Mesenchymal stem cell (in vitro differentiated cells and primary cell): ENCODE measurements around the gene CA14.
A peak's percentile ranks its signal among the peaks of the same experiment; 100 is the strongest.

ENCODE experiments used
- DNase-seq: peaks from one replicate; pipeline ENCODE4 v3.0.0-alpha.2; 2013
- H2AFZ ChIP-seq: one replicate; pipeline ENCODE4 v1.6.1; 2013; ENCODE audit warnings: low read depth, mild to moderate bottlenecking, control low read depth, inconsistent platforms, low read length, moderate library complexity
- H2AK5ac ChIP-seq: 2 replicates; pipeline ENCODE4 v1.6.1; 2013; ENCODE audit warnings: low read length, moderate library complexity, mild to moderate bottlenecking, inconsistent platforms; ENCODE audit not compliant: severe bottlenecking
- H2BK120ac ChIP-seq: one replicate; pipeline ENCODE4 v1.6.1; 2013; ENCODE audit warnings: low read depth, mild to moderate bottlenecking, inconsistent platforms, low read length, moderate library complexity
- H2BK12ac ChIP-seq, 2 experiments: one replicate each; pipeline ENCODE4 v1.6.1; 2013; ENCODE audit warnings: inconsistent platforms in 2 of 2, low read length in 2 of 2, mild to moderate bottlenecking in 2 of 2, moderate library complexity in 2 of 2, control low read depth in 1 of 2
- H2BK15ac ChIP-seq: one replicate; pipeline ENCODE4 v1.6.1; 2013; ENCODE audit warnings: mild to moderate bottlenecking, low read depth, inconsistent platforms; ENCODE audit not compliant: poor library complexity, severe bottlenecking
- H2BK5ac ChIP-seq: 2 replicates; pipeline ENCODE4 v1.6.1; 2013; ENCODE audit warnings: low read depth, mild to moderate bottlenecking, low read length, control low read depth, inconsistent platforms; ENCODE audit not compliant: poor library complexity, severe bottlenecking
- H3K14ac ChIP-seq, 2 experiments: one replicate each; pipeline ENCODE4 v1.6.1; 2013; ENCODE audit warnings: inconsistent platforms in 2 of 2, low read length in 2 of 2, control low read depth in 1 of 2, mild to moderate bottlenecking in 1 of 2, moderate library complexity in 1 of 2
- H3K18ac ChIP-seq, 2 experiments: one replicate each; pipeline ENCODE4 v1.6.1; 2013; ENCODE audit warnings: inconsistent platforms in 2 of 2, low read length in 2 of 2, control low read depth in 1 of 2, low read depth in 1 of 2, mild to moderate bottlenecking in 1 of 2
- H3K23ac ChIP-seq, 2 experiments: one replicate each; pipeline ENCODE4 v1.6.1; 2013; ENCODE audit warnings: inconsistent platforms in 2 of 2, low read length in 2 of 2, mild to moderate bottlenecking in 2 of 2, moderate library complexity in 2 of 2, control low read depth in 1 of 2
- H3K27ac ChIP-seq: 2 replicates; pipeline ENCODE4 v1.5.1; 2013; ENCODE audit warnings: mild to moderate bottlenecking, moderate library complexity, low read length, control low read depth, inconsistent platforms; ENCODE audit not compliant: poor library complexity, severe bottlenecking
- H3K27me3 ChIP-seq, 2 experiments: 2 replicates each; pipeline versions ENCODE4 v1.6.1 to v1.7.0; 2013; ENCODE audit warnings: low read length in 2 of 2, mild to moderate bottlenecking in 2 of 2, moderate library complexity in 2 of 2, control low read depth in 1 of 2, inconsistent platforms in 1 of 2; ENCODE audit not compliant: control insufficient read depth in 1 of 2, insufficient read depth in 1 of 2
- H3K36me3 ChIP-seq, 2 experiments: 2 replicates each; pipeline versions ENCODE4 v1.6.1 to v1.7.0; 2013; ENCODE audit warnings: low read length in 2 of 2, control low read depth in 1 of 2, inconsistent platforms in 1 of 2, low read depth in 1 of 2, mild to moderate bottlenecking in 1 of 2; ENCODE audit not compliant: insufficient read depth in 2 of 2, control insufficient read depth in 1 of 2
- H3K4ac ChIP-seq, 2 experiments: one replicate each; pipeline ENCODE4 v1.6.1; 2013; ENCODE audit warnings: inconsistent platforms in 2 of 2, low read length in 2 of 2, mild to moderate bottlenecking in 2 of 2, moderate library complexity in 2 of 2, control low read depth in 1 of 2, low read depth in 1 of 2
- H3K4me1 ChIP-seq: 2 replicates; pipeline ENCODE4 v1.6.1; 2013; ENCODE audit warnings: low read depth, low read length, control low read depth; ENCODE audit not compliant: control insufficient read depth, insufficient read depth
- H3K4me2 ChIP-seq: 2 replicates; pipeline ENCODE4 v1.6.1; 2013; ENCODE audit warnings: low read length, mild to moderate bottlenecking, inconsistent platforms; ENCODE audit not compliant: poor library complexity, severe bottlenecking
- H3K4me3 ChIP-seq, 2 experiments: 2 replicates each; pipeline versions ENCODE4 v1.5.1 to v1.7.0; 2013; ENCODE audit warnings: low read length in 2 of 2, mild to moderate bottlenecking in 2 of 2, control low read depth in 1 of 2, low read depth in 1 of 2; ENCODE audit not compliant: insufficient read depth in 1 of 2
- H3K79me1 ChIP-seq: replicated peaks from 2 replicates; pipeline ENCODE4 v1.6.1; 2013; ENCODE audit warnings: mild to moderate bottlenecking, control low read depth, low read length, inconsistent platforms; ENCODE audit not compliant: poor library complexity, severe bottlenecking
- H3K9ac ChIP-seq: 2 replicates; pipeline ENCODE4 v1.7.0; 2013; ENCODE audit warnings: mild to moderate bottlenecking, low read length, moderate library complexity
- H3K9me3 ChIP-seq: 2 replicates; pipeline ENCODE4 v1.7.0; 2013; ENCODE audit warnings: mild to moderate bottlenecking, low read length; ENCODE audit not compliant: control insufficient read depth
- H4K8ac ChIP-seq: one replicate; pipeline ENCODE4 v1.6.1; 2013; ENCODE audit warnings: inconsistent platforms, mild to moderate bottlenecking, low read length, moderate library complexity
- H4K91ac ChIP-seq: one replicate; pipeline ENCODE4 v1.6.1; 2013; ENCODE audit warnings: mild to moderate bottlenecking, low read length, inconsistent platforms
- WGBS: methylation state at CpG from one replicate; pipeline ENCODE4 v1.1.7; 2013; ENCODE audit warnings: mixed read lengths; 5-methylcytosine and 5-hydroxymethylcytosine counted together

The CA14 gene

DNA sequence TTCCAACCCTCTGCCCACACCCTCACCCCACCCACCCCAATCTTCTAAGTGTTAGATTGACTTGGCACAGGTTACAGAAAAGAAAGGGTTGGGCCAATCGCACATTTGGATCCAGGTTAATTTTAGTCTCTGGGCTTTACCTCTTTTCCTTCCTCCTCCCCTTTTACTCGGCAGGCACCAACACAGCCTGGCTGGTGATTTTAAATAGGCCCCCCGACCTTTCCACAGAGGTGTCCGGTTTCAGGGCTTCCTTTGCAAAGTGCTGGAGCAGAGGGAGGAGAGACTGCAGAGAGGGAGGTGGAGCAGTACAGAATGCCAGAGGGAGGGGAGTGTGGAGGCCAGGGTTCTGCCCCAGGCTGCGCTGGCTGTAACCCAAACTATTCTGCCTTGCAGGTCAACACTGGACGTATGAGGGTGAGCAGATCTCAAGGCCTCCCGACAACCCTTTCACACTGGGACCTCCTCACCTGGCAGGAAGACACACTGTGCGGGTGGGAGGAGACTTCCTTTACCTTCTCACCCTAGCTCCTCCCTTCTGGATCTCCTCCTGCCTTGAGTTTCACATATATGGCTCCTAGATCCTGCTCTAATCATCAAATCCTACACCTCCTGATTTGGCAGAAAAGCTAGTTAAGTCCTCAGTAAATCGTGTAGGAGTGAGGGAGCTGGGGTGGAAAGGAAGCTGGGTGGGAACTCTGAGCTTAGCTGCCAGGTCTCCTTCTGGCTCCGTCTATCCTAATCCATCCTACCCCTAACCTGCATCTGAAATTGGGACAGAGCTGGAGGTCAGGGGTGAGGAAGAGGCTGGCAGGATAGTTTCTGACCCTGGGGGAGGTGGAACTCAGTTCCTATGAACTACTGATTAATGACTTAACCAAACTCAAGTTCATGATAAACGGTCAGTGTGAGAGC is 2.4 kb downstream of the CA14 start:
- Histone ChIP-seq H3K4me1 (peaks cover 28% of the 10 kb centered on the region), H3K27ac (no peak overlapping the region), H2BK15ac (no peak overlapping the region), H3K23ac (no peak overlapping the region), H3K14ac (no peak overlapping the region), H3K4me2 (peak overlapping the region; percentile 59), H3K4me3 (no peak overlapping the region), H3K27me3 (peaks cover 28 to 34% of the 10 kb centered on the region in 2 experiments), H2AFZ (peak overlapping the region; percentile 61), H3K9ac (no peak overlapping the region), H3K9me3 (no peaks in the 10 kb centered on the region), H3K18ac (peak overlapping the region; percentile 48 to 63), H2BK12ac (peak overlapping the region in 1 of 2 experiments; percentile 86), H4K91ac (no peak overlapping the region), H3K79me1 (peaks cover 2% of the 10 kb centered on the region), H2BK120ac (peak overlapping the region; percentile 0), H3K4ac (no peak overlapping the region), H2BK5ac (no peak overlapping the region), H4K8ac (peak overlapping the region; percentile 56), H3K36me3 (peaks cover 3 to 10% of the 10 kb centered on the region in 2 experiments), H2AK5ac (no peak overlapping the region)
- DNase-seq, result peak; percentile 42
- 9% methylated on average over 9 of the region's 11 CpGs for WGBS

DNA sequence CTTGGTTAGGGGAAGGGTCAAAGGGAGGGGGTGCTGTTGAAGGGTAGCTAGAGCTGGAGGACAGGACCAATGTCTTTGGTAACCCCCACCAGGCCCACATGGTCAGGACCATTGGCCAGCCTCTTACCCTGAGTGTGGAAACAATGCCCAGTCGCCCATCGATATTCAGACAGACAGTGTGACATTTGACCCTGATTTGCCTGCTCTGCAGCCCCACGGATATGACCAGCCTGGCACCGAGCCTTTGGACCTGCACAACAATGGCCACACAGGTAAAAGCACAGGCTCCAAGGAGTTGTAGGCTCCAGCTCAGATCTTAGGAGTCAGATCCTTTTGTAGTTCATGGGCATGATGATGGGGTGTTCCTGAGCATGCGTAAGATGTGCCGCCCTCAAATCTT is 3.8 kb downstream of the CA14 start:
- Histone ChIP-seq H3K14ac (no peak overlapping the region), H4K91ac (no peak overlapping the region), H3K9me3 (no peaks in the 10 kb centered on the region), H2BK15ac (no peak overlapping the region), H3K27ac (no peak overlapping the region), H2AK5ac (no peak overlapping the region), H3K18ac (no peak overlapping the region), H2BK12ac (no peak overlapping the region), H3K4me3 (no peak overlapping the region), H3K79me1 (peaks cover 6% of the 10 kb centered on the region), H3K4me1 (peaks cover 26% of the 10 kb centered on the region), H3K23ac (no peak overlapping the region), H3K4me2 (no peak overlapping the region), H3K4ac (no peak overlapping the region), H3K27me3 (peaks cover 28 to 34% of the 10 kb centered on the region in 2 experiments), H3K9ac (no peak overlapping the region), H2AFZ (no peak overlapping the region), H2BK5ac (no peak overlapping the region), H3K36me3 (peaks cover 13 to 23% of the 10 kb centered on the region in 2 experiments), H2BK120ac (no peak overlapping the region), H4K8ac (no peak overlapping the region)
- WGBS, result 95% methylated on average over 4 of the region's 6 CpGs
- DNase-seq, result no peak

DNA sequence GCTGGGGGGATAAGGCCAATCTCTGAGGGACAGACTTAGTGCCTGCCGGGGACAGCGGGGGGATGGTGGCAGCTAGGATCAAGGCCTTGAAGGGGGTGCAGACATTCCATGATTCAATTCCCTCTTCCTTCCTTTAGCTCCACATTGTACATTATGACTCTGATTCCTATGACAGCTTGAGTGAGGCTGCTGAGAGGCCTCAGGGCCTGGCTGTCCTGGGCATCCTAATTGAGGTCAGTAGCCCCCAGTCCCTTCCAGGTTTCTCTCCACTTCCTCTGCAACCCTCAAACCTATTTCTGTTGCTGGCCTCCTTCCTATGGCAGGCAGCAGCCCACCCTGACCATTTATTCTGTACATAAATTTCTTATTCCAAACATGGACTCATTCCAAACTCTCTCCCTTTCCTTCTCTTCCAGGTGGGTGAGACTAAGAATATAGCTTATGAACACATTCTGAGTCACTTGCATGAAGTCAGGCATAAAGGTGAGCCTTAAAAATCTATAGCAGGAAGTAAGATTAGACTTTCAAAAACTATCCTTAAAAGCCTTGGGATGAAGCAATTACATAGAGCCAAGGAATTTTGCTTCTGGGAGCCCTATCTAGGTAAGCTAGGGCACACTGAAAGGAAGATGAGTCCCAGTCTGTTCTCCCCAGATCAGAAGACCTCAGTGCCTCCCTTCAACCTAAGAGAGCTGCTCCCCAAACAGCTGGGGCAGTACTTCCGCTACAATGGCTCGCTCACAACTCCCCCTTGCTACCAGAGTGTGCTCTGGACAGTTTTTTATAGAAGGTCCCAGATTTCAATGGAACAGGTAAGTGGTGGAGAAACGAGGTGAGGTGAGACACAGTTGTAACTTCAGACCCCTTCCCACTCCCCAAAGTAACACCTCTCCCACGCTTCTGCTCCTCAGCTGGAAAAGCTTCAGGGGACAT is 5.1 kb downstream of the CA14 start:
- H4K8ac ChIP-seq, result no peak overlapping the region
- no peak overlapping the region for H3K4ac ChIP-seq
- no peak overlapping the region for H2BK15ac ChIP-seq
- no peak overlapping the region for H2AFZ ChIP-seq
- no peak overlapping the region for H3K18ac ChIP-seq
- no peak overlapping the region for H2BK5ac ChIP-seq
- peaks cover 15% of the 10 kb centered on the region for H3K79me1 ChIP-seq
- H3K4me2 ChIP-seq, result no peak overlapping the region
- H2BK12ac ChIP-seq, result no peak overlapping the region
- no peak overlapping the region for H3K9ac ChIP-seq
- H3K4me3 ChIP-seq, result no peak overlapping the region
- no peak overlapping the region for H2AK5ac ChIP-seq
- no peak overlapping the region for H2BK120ac ChIP-seq
- no peaks in the 10 kb centered on the region for H3K9me3 ChIP-seq
- no peak overlapping the region for H3K14ac ChIP-seq
- peaks cover 20% of the 10 kb centered on the region for H3K4me1 ChIP-seq
- H3K27ac ChIP-seq, result no peak overlapping the region
- H3K27me3 ChIP-seq, result peaks cover 19 to 28% of the 10 kb centered on the region in 2 experiments
- H3K23ac ChIP-seq, result no peak overlapping the region
- DNase-seq, result no peak
- H4K91ac ChIP-seq, result no peak overlapping the region
- WGBS, result 92% methylated on average over 4 of the region's 6 CpGs
- H3K36me3 ChIP-seq, result peaks cover 14 to 33% of the 10 kb centered on the region in 2 experiments

DNA sequence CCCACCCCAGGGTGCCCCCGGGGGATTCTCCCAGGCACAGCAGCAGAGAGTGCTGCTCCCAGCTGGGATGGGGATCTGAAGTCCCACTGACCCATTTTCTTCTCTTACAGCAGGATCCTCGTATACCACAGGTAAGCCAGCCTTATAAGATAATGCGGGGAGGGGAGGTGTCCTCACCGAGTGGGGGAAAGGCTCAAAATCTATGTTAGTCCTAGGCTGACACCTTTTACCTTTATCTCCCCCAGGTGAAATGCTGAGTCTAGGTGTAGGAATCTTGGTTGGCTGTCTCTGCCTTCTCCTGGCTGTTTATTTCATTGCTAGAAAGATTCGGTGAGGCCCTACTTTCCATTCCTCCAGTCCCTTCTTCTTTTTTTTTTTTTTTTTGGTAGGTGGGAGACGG is 6.0 kb downstream of the CA14 start:
- Histone ChIP-seq H3K79me1 (peaks cover 15% of the 10 kb centered on the region), H4K91ac (no peak overlapping the region), H3K4me2 (no peak overlapping the region), H3K27me3 (peaks cover 10 to 19% of the 10 kb centered on the region in 2 experiments), H3K23ac (no peak overlapping the region), H3K4ac (no peak overlapping the region), H3K9me3 (no peaks in the 10 kb centered on the region), H2AFZ (no peak overlapping the region), H3K18ac (no peak overlapping the region), H3K9ac (no peak overlapping the region), H3K4me1 (peaks cover 18% of the 10 kb centered on the region), H2BK120ac (no peak overlapping the region), H2BK5ac (no peak overlapping the region), H3K36me3 (peaks cover 14 to 33% of the 10 kb centered on the region in 2 experiments), H2AK5ac (no peak overlapping the region), H3K27ac (no peak overlapping the region), H3K4me3 (no peak overlapping the region), H3K14ac (no peak overlapping the region), H2BK15ac (no peak overlapping the region), H4K8ac (no peak overlapping the region), H2BK12ac (no peak overlapping the region)
- 100% methylated on average over 3 of the region's 6 CpGs for WGBS
- no peak for DNase-seq
